Measurements from ENCODE around the gene DCLK2.

DCLK2 gene

DNA sequence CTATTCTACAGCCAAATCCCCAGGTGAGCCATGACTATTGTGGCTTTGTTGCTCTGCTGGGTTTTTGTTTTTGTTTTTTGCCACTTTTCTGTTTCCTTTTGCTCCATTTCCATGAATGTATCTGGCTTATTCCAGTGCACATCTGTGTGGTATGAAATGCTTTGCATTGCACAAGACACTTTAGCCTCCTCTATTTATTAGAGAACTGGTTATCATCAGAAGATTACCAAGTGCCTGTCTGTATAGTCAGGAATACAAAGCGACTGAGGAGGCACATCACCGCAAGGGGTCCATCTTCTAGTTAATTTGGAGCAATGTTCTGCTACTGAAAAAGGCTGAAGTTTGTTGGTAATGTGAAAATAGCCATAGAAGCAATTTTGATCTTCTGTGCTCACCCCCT, 120.8 kb downstream of the DCLK2 start:
- H3K36me3 Mint-ChIP-seq (ENCODE audit: low read depth): no peaks in the 10 kb centered on the region
- no peaks in the 10 kb centered on the region for H3K9me3 Mint-ChIP-seq
- H3K27ac Mint-ChIP-seq: no peak overlapping the region
- no peaks in the 10 kb centered on the region for H3K27me3 Mint-ChIP-seq
- intact Hi-C loops (cut with micrococcal nuclease): no loop called here
- H3K4me1 Mint-ChIP-seq (ENCODE audit: low read depth): no peaks in the 10 kb centered on the region
- no peak overlapping the region for H3K4me3 Mint-ChIP-seq

DNA sequence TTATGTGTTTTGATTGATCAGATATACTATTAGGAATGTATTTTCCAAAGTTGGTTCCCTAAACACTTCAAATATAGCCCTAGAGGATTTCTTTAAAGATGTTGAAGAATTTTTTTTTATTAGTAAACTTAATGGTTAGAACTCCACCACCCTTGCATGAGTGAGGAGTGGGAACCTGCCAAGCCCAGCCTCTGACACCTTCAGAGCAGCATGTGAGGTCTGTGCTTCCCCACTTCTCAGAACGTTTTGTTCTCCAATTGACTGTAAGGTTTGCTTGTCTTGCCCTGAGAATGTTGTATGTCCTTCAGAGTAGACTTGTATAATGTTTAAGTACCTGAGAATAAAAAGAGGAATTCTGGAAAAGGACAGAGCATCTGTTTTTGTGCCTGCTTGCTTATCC, 126.8 kb downstream of the DCLK2 start:
- Mint-ChIP-seq H3K9me3 (no peaks in the 10 kb centered on the region), H3K27ac (no peak overlapping the region), H3K36me3 (ENCODE audit: low read depth) (no peaks in the 10 kb centered on the region), H3K4me1 (ENCODE audit: low read depth) (no peaks in the 10 kb centered on the region), H3K27me3 (no peaks in the 10 kb centered on the region), H3K4me3 (no peak overlapping the region)
- intact Hi-C loops (cut with micrococcal nuclease): no loop called here

DNA sequence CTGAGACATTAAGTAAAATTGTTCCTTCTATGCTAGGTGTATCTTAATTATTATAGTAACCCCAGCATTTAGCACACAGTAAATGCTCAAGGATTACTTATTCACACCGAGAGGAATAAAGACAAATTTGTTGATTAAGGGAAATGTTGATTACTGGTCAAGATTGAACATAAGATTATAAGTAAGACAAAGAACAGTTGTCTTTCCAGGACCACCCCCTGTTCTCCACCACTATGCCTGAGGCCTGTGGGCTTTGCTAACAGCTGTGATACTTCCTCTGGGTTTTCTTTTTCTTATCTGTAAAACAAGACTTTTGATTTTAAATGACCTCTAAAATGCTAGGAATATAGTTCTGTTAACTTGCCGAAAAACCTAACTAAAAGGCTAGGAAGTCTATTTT, 128.0 kb downstream of the DCLK2 start:
- Mint-ChIP-seq H3K36me3 (ENCODE audit: low read depth) (no peaks in the 10 kb centered on the region), H3K4me3 (no peak overlapping the region), H3K4me1 (ENCODE audit: low read depth) (no peaks in the 10 kb centered on the region), H3K27ac (no peak overlapping the region), H3K27me3 (no peaks in the 10 kb centered on the region), H3K9me3 (no peaks in the 10 kb centered on the region)
- intact Hi-C loops (cut with micrococcal nuclease): no loop called here

DNA sequence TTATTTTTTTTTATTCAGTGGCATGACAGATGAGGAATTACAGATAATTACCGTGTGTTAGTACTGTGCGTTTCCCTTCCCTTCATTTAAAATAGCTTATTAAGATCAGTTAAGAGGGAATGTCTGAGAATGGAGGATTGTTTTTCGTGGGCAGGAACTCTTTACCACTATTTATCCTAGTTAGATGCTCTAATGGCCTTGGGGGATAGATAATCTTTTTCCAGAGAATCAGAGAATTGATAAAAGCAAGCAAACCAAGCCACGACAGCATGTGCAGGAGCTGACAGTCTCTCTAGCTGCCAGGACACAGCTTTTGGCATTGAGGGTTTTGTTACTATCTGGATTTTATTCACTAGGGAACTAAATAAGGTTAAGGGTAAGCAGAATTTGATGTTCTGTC, 128.7 kb downstream of the DCLK2 start:
- Mint-ChIP-seq H3K27me3 (no peaks in the 10 kb centered on the region), H3K36me3 (ENCODE audit: low read depth) (no peaks in the 10 kb centered on the region), H3K4me3 (no peak overlapping the region), H3K27ac (no peak overlapping the region), H3K4me1 (ENCODE audit: low read depth) (no peaks in the 10 kb centered on the region), H3K9me3 (no peaks in the 10 kb centered on the region)
- intact Hi-C loops (cut with micrococcal nuclease): no loop called here

DNA sequence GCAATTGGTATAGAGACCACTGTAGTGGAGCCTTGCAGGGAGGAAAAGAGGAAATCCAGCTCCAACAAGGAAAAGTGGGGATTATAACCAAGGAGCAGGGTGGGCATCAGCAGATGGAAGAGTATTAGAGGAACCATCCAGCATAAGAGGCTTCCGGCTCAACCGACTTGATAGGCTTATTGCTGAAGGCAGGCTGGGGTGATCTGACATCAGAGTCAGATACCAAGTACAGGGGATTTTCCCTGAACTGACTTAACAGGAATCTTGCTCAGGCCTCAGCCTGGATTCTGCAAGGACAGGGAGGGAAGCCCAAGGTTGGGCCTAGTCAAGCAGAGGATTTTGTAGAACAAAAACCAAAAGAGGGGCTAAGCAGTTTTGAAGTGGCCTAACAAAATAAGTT, 129.6 kb downstream of the DCLK2 start:
- H3K27me3 Mint-ChIP-seq: no peaks in the 10 kb centered on the region
- no peaks in the 10 kb centered on the region for H3K36me3 Mint-ChIP-seq (ENCODE audit: low read depth)
- no peaks in the 10 kb centered on the region for H3K4me1 Mint-ChIP-seq (ENCODE audit: low read depth)
- H3K9me3 Mint-ChIP-seq: no peaks in the 10 kb centered on the region
- no peak overlapping the region for H3K27ac Mint-ChIP-seq
- H3K4me3 Mint-ChIP-seq: no peak overlapping the region
- intact Hi-C loops (cut with micrococcal nuclease): loop anchor here (2.0 kb wide), 1 partner anchor 197 kb away; no protein-coding TSS in a partner anchor

DNA sequence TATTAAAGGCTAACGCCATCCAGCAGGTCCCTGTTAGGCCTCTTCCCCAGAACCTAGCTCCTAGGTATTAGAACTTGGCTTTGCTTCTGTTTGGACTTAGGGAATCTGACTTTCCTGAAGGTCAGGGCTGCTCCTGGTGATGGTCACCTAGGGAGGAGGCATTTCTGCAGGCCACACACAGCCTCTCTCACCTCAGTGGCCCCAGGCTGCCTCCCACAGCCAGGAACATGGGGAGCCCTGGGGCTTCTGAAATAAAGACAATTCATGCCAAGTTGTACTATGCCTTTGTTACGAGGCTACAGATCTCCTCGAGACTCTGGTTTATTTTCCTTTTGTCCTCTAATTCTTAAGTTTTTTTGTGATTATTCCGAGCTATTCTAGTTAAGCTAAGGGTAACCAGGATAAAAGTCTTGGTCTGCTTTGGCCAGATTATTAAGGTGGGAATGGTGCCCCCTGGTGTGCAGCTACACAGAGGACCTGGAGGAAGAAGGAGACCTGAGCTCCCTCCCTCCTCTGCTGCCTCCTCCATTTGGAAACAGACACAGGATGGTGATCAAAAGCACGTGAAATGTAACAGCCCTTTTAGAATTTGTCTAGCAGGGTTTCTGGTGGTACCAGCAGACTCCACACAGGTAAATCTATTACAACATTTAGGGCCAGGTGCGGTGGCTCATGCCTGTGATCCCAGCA, 131.0 kb downstream of the DCLK2 start:
- no peaks in the 10 kb centered on the region for H3K27me3 Mint-ChIP-seq
- no peaks in the 10 kb centered on the region for H3K36me3 Mint-ChIP-seq (ENCODE audit: low read depth)
- intact Hi-C loops (cut with micrococcal nuclease): loop anchor here (1.0 to 2.0 kb wide), 2 partner anchors 198 to 209 kb away; no protein-coding TSS in a partner anchor
- H3K9me3 Mint-ChIP-seq: no peaks in the 10 kb centered on the region
- no peak overlapping the region for H3K27ac Mint-ChIP-seq
- H3K4me3 Mint-ChIP-seq: no peak overlapping the region
- H3K4me1 Mint-ChIP-seq (ENCODE audit: low read depth): no peaks in the 10 kb centered on the region

DNA sequence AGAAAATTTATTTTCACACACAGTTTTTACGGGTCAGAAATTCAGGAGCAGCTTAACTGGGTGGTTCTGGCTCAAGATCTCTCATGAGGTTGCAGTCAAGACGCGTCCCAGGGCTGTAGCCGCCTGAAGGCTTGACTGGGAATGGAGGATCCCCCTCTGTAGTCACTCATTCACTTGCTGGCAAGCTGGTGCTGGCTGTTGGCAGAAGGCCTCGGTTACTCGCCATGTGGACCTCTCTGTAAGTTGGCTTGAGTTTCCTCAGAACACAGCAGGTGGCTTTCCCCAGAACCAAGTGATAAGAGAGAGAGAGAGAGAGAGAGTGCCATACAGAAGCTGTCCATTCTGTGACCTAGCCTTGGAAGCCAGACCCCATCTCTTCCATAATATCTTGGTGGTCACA, 132.8 kb downstream of the DCLK2 start:
- Mint-ChIP-seq H3K4me3 (no peak overlapping the region), H3K27ac (no peak overlapping the region), H3K9me3 (no peaks in the 10 kb centered on the region), H3K36me3 (ENCODE audit: low read depth) (no peaks in the 10 kb centered on the region), H3K4me1 (ENCODE audit: low read depth) (no peaks in the 10 kb centered on the region), H3K27me3 (no peaks in the 10 kb centered on the region)
- intact Hi-C loops (cut with micrococcal nuclease): no loop called here

DNA sequence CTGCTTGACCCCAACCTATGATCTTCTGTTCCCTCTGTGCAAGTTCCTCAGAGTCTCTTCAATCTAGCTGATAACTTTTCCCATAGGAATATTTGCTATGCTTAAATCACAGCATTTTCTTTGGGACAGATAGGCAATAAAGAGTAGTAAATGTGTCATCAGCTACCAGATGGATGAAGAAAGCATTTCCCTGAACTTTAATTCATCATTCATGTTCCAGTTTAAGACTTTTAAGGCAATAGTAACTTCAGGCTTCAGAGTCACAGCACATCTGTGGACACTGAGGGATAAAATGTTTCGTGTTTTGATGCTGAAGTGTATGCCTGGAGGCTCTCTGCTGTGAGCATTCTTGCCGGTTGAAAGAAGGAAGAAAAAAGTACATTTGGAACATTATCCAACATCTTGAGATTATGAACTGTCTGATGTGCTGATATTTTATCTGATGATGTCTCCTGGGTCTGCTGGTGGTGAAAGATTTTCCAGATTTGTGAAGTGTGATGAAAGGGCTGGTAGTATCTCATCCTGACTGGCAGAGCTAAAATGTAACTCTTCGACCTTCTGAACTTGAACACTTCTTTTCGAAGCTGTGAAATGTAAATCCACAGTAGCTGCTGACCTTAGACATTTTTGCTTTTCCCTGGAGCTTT, 133.7 kb downstream of the DCLK2 start:
- Mint-ChIP-seq H3K27ac (no peak overlapping the region), H3K27me3 (no peaks in the 10 kb centered on the region), H3K4me1 (ENCODE audit: low read depth) (no peaks in the 10 kb centered on the region), H3K4me3 (no peak overlapping the region), H3K36me3 (ENCODE audit: low read depth) (no peaks in the 10 kb centered on the region), H3K9me3 (no peaks in the 10 kb centered on the region)
- intact Hi-C loops (cut with micrococcal nuclease): no loop called here

DNA sequence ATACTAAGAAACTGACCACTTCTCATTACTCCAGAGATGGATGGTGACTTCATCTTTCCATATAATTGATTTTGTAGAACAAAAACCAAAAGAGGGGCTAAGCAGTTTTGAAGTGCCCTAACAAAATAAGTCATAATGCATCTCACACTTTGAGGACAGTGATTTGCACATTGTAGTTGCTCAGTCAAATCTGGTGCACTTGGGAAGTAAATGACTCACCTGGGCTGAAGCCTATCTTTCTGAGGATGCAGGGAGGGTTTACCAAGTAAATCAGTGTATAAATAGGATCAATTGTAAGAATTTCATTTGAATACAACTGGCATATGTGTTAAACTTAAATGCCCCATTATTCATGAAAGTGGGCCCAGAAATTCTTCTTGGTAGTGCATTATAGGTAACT, 134.2 kb downstream of the DCLK2 start:
- Mint-ChIP-seq H3K4me1 (ENCODE audit: low read depth) (no peaks in the 10 kb centered on the region), H3K27ac (no peak overlapping the region), H3K36me3 (ENCODE audit: low read depth) (no peaks in the 10 kb centered on the region), H3K27me3 (no peaks in the 10 kb centered on the region), H3K4me3 (no peak overlapping the region), H3K9me3 (no peaks in the 10 kb centered on the region)
- intact Hi-C loops (cut with micrococcal nuclease): no loop called here

DNA sequence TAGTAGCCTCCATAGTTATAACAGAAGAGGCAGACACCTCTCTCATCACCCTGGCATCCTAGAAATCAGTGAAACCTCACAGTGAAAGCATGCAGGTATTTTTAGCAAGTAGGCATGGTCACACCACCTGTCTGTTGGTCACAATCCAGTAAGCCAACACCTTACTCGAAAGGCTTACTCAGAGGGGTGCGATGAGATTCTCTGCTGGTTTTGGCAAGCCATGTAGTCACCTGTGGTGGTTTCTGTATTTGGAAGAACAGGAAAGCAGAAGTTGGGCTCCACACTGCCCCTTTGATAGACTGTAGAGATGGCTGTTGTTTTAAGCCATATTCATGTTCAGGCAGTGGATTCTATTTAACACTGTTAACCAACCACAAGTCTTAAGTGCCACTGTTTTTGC, 134.7 kb downstream of the DCLK2 start:
- no peaks in the 10 kb centered on the region for H3K27me3 Mint-ChIP-seq
- H3K36me3 Mint-ChIP-seq (ENCODE audit: low read depth): no peaks in the 10 kb centered on the region
- intact Hi-C loops (cut with micrococcal nuclease): no loop called here
- H3K9me3 Mint-ChIP-seq: no peaks in the 10 kb centered on the region
- H3K4me3 Mint-ChIP-seq: no peak overlapping the region
- H3K4me1 Mint-ChIP-seq (ENCODE audit: low read depth): no peaks in the 10 kb centered on the region
- H3K27ac Mint-ChIP-seq: no peak overlapping the region

DNA sequence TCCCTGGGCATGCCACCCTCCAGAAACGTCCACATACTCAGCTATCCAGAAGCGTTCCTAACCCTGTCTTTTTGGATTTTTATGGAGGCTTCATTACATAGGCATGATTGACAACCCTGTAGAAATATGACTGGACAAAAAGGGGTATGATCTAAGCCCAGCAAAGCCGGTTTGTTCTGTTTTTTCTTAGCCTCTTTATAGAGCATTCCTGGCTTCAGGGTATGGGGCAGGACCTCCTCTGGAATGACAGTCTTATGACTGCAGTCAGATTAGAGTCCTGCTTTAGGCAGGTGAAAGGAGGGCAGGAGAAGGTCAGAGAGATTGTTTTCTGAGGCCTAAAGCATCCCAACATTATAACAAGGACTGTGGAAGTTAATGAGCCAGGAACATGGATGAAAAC, 137.4 kb downstream of the DCLK2 start:
- no peaks in the 10 kb centered on the region for H3K9me3 Mint-ChIP-seq
- intact Hi-C loops (cut with micrococcal nuclease): no loop called here
- no peak overlapping the region for H3K4me3 Mint-ChIP-seq
- no peak overlapping the region for H3K27ac Mint-ChIP-seq
- H3K4me1 Mint-ChIP-seq (ENCODE audit: low read depth): no peaks in the 10 kb centered on the region
- H3K36me3 Mint-ChIP-seq (ENCODE audit: low read depth): no peaks in the 10 kb centered on the region
- H3K27me3 Mint-ChIP-seq: no peaks in the 10 kb centered on the region

DNA sequence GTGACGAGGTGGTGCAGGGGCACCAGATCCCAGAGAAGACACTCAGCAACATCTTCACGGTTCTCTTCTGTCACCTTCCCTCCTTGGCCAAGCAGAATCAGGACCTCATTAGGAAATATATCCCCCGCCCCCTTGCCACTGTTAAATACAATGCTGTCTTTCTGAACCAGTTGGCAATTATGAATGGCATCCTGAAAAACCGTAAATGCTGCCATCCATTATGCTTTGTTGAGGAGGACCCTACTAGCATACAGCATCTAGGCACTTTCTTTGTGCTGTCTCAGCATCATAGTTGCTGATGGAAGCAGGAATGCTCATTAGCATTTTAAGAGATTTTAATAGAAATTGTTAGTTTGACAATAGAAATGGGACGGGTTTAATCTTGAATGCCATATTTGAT, 138.5 kb downstream of the DCLK2 start:
- no peaks in the 10 kb centered on the region for H3K4me1 Mint-ChIP-seq (ENCODE audit: low read depth)
- H3K36me3 Mint-ChIP-seq (ENCODE audit: low read depth): no peaks in the 10 kb centered on the region
- no peaks in the 10 kb centered on the region for H3K27me3 Mint-ChIP-seq
- no peak overlapping the region for H3K27ac Mint-ChIP-seq
- no peaks in the 10 kb centered on the region for H3K9me3 Mint-ChIP-seq
- intact Hi-C loops (cut with micrococcal nuclease): no loop called here
- H3K4me3 Mint-ChIP-seq: no peak overlapping the region

DNA sequence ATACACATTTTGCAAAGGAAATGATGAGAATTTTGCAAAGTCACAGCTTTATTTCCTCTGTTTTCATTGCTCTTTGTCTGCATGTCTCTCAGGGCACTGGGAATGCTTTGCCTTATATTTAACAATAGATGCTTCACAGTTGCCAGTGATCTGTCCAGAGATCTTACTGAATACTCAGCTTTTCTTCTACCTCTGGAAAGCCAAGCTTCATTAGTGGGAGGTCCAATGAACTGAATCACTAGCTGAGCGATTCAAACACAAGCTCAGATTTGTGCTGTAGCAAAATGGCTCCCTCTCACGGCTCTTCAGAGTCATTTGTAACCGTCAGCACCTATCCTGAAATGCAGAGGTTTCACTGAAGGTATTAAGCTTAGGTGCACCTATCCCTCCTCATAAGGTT, 138.9 kb downstream of the DCLK2 start:
- H3K4me3 Mint-ChIP-seq: no peak overlapping the region
- intact Hi-C loops (cut with micrococcal nuclease): no loop called here

DNA sequence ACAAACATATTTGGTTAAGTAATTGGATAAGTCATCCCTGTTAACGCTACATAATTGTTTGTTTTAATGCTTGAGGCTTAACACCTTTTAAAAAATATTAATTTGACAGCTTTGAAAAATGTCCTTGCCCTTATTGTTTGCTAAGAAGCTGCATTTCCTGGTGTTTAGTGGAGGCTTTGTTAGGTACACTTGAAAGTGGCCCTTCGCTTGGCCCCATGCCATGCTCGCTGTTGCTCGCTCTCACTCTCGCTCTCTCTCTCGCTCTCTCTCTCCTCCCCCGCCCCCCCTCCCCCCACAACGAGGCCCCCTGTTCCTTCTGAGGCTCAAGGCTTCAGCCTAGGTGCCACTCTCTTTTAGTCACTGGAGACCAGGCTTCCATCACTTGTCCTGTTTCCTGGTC, 139.6 kb downstream of the DCLK2 start:
- Mint-ChIP-seq H3K9me3 (no peaks in the 10 kb centered on the region), H3K27ac (no peak overlapping the region), H3K36me3 (ENCODE audit: low read depth) (no peaks in the 10 kb centered on the region), H3K4me1 (ENCODE audit: low read depth) (no peaks in the 10 kb centered on the region), H3K4me3 (no peak overlapping the region), H3K27me3 (no peaks in the 10 kb centered on the region)
- intact Hi-C loops (cut with micrococcal nuclease): no loop called here

More for the DNA sequence above, 138.9 kb downstream of the DCLK2 start:
- Mint-ChIP-seq H3K9me3 (no peaks in the 10 kb centered on the region), H3K27ac (no peak overlapping the region), H3K27me3 (no peaks in the 10 kb centered on the region), H3K4me1 (ENCODE audit: low read depth) (no peaks in the 10 kb centered on the region), H3K36me3 (ENCODE audit: low read depth) (no peaks in the 10 kb centered on the region)

DNA sequence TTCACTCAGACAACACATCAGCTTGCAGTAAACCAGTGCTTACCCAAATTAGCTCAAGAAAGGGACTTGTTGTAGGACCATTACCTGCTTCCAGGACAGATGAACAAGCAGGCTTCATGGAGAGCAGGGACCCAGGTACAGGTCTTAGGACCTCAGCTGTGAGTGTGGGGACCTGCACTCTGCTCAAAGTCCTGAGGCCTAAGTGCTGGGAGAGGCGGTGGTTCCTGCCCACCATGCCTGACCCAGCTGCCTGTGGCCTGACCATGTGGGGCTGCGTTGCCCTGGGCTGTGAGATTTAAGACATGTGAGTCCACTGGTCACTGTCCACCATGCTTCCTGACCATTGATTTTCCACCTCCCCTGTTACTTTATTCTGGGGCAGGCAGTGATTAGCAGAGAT, 140.2 kb downstream of the DCLK2 start:
- Mint-ChIP-seq H3K9me3 (no peaks in the 10 kb centered on the region), H3K36me3 (ENCODE audit: low read depth) (no peaks in the 10 kb centered on the region), H3K4me1 (ENCODE audit: low read depth) (no peaks in the 10 kb centered on the region), H3K27me3 (no peaks in the 10 kb centered on the region), H3K4me3 (no peak overlapping the region), H3K27ac (no peak overlapping the region)
- intact Hi-C loops (cut with micrococcal nuclease): no loop called here
